Measurements from ENCODE around the gene NPAS4. TPM values are rescaled to one million over a fixed set of nuclear protein-coding genes. Genes with fewer than 3 reads are reported as not detected.
"Not testable (repeated sequence)": the region's sequence is repeated elsewhere in the genome, so short reads cannot be mapped to it uniquely, and the experiment has no call there.

NPAS4 gene
- total and polyA plus RNA-seq, 7 experiments from 2014 or later: 0.53 TPM; not detected in 6

- POLR2A ChIA-PET: interaction anchor here (0.6 to 1.3 kb wide), 3 partner anchors 15 to 25 kb away, joined by 4 read pairs; partner anchors contain the start of gene DPP3
- Histone ChIP-seq H3K36me3 (ENCODE audit: control insufficient read depth in 2 of 3, insufficient read depth in 3 of 3, low read length in 3 of 3) (no peaks in the 10 kb centered on the region), H3K4me1 (ENCODE audit: control insufficient read depth in 2 of 2, insufficient read depth in 2 of 2, low read length in 2 of 2) (peaks cover 0 to 10% of the 10 kb centered on the region in 2 donors), H3K27me3 (ENCODE audit: control insufficient read depth in 2 of 2, insufficient read depth in 2 of 2, low read length in 2 of 2) (no peaks in the 10 kb centered on the region), H3K27ac (ENCODE audit: low read depth, low read length) (no peak overlapping the region), H3K9me3 (ENCODE audit: control insufficient read depth in 2 of 3, low read length in 3 of 3) (no peaks in the 10 kb centered on the region), H3K4me3 (ENCODE audit: low read length) (no peak overlapping the region)
- DNase-seq (no peak), ATAC-seq (no peak)
- Mint-ChIP-seq H3K27me3 (peaks cover 0 to 7% (median 0%) of the 10 kb centered on the region in 5 donors), H3K27ac (peak overlapping the region in 1 of 9 donors; percentile 13), H3K4me1 (peaks cover 6 to 30% (median 18%) of the 10 kb centered on the region in 7 donors), H3K9me3 (peaks cover 0 to 3% (median 0%) of the 10 kb centered on the region in 11 donors), H3K4me3 (peak overlapping the region in 3 of 10 donors; percentile 10 to 35 (median 24)), H3K36me3 (no peaks in the 10 kb centered on the region)
- CTCF ChIA-PET: interaction anchor here (2.7 kb wide), 1 partner anchor 15 kb away, joined by 12 read pairs; the partner anchor contains the start of gene MRPL11
- intact Hi-C loops (cut with micrococcal nuclease): no loop called here
Observed at GRCh38 chr11:66454828-66455227, 34.0 kb downstream of the NPAS4 start.

GRCh38 chr11:66457826-66458225 lies 37.0 kb downstream of the NPAS4 start:
- H3K27ac ChIP-seq (ENCODE audit: low read depth, low read length): no peak overlapping the region
- ChIA-PET CTCF (no interaction called here), POLR2A (interaction anchor here (1.8 kb wide), 1 partner anchor 19 kb away, joined by 5 read pairs; the partner anchor contains the start of gene MRPL11)
- Mint-ChIP-seq H3K4me1 (peaks cover 7 to 35% (median 18%) of the 10 kb centered on the region in 7 donors), H3K27me3 (no peaks in the 10 kb centered on the region), H3K9me3 (peaks cover 0 to 5% (median 0%) of the 10 kb centered on the region in 11 donors), H3K36me3 (peaks cover 0 to 10% (median 0%) of the 10 kb centered on the region in 5 donors), H3K27ac (no peak overlapping the region), H3K4me3 (no peak overlapping the region)
- H3K4me3 ChIP-seq (ENCODE audit: low read length): no peak overlapping the region
- peaks cover 0 to 10% of the 10 kb centered on the region in 2 donors for H3K4me1 ChIP-seq (ENCODE audit: control insufficient read depth in 2 of 2, insufficient read depth in 2 of 2, low read length in 2 of 2)
- intact Hi-C loops (cut with micrococcal nuclease): no loop called here
- no peaks in the 10 kb centered on the region for H3K36me3 ChIP-seq (ENCODE audit: control insufficient read depth in 2 of 3, insufficient read depth in 3 of 3, low read length in 3 of 3)
- no peaks in the 10 kb centered on the region for H3K9me3 ChIP-seq (ENCODE audit: control insufficient read depth in 2 of 3, low read length in 3 of 3)
- ATAC-seq (peak; percentile 51), DNase-seq (no peak)
- no peaks in the 10 kb centered on the region for H3K27me3 ChIP-seq (ENCODE audit: control insufficient read depth in 2 of 2, insufficient read depth in 2 of 2, low read length in 2 of 2)

- Histone ChIP-seq H3K27ac (ENCODE audit: low read depth, low read length) (no peak overlapping the region), H3K27me3 (ENCODE audit: control insufficient read depth in 2 of 2, insufficient read depth in 2 of 2, low read length in 2 of 2) (no peaks in the 10 kb centered on the region), H3K9me3 (ENCODE audit: control insufficient read depth in 2 of 3, low read length in 3 of 3) (no peaks in the 10 kb centered on the region), H3K4me1 (ENCODE audit: control insufficient read depth in 2 of 2, insufficient read depth in 2 of 2, low read length in 2 of 2) (peaks cover 0 to 5% of the 10 kb centered on the region in 2 donors), H3K4me3 (ENCODE audit: low read length) (no peak overlapping the region), H3K36me3 (ENCODE audit: control insufficient read depth in 2 of 3, insufficient read depth in 3 of 3, low read length in 3 of 3) (no peaks in the 10 kb centered on the region)
- peaks cover 6 to 34% (median 12%) of the 10 kb centered on the region in 7 donors for H3K4me1 Mint-ChIP-seq
- H3K36me3 Mint-ChIP-seq: peaks cover 0 to 17% (median 0%) of the 10 kb centered on the region in 5 donors
- peaks cover 0 to 7% (median 0%) of the 10 kb centered on the region in 11 donors for H3K9me3 Mint-ChIP-seq
- POLR2A ChIA-PET: no interaction called here
- CTCF ChIA-PET: interaction anchor here (1.0 to 1.2 kb wide), 2 partner anchors 10 to 52 kb away, joined by 3 read pairs; no protein-coding TSS in a partner anchor
- no peak for ATAC-seq
- no peaks in the 10 kb centered on the region for H3K27me3 Mint-ChIP-seq
- intact Hi-C loops (cut with micrococcal nuclease): no loop called here
- no peak for DNase-seq
- no peak overlapping the region for H3K4me3 Mint-ChIP-seq
- no peak overlapping the region for H3K27ac Mint-ChIP-seq
Observed at GRCh38 chr11:66459138-66459778, 38.4 kb downstream of the NPAS4 start.

GRCh38 chr11:66462010-66462409 lies 41.2 kb downstream of the NPAS4 start:
- no peaks in the 10 kb centered on the region for H3K36me3 ChIP-seq (ENCODE audit: control insufficient read depth in 2 of 3, insufficient read depth in 3 of 3, low read length in 3 of 3)

GRCh38 chr11:66462911-66463310 lies 42.1 kb downstream of the NPAS4 start:
- ATAC-seq: no peak
- Histone ChIP-seq H3K9me3 (ENCODE audit: control insufficient read depth in 2 of 3, low read length in 3 of 3) (no peaks in the 10 kb centered on the region), H3K27me3 (ENCODE audit: control insufficient read depth in 2 of 2, insufficient read depth in 2 of 2, low read length in 2 of 2) (no peaks in the 10 kb centered on the region), H3K4me3 (ENCODE audit: low read length) (no peak overlapping the region), H3K36me3 (ENCODE audit: control insufficient read depth in 2 of 3, insufficient read depth in 3 of 3, low read length in 3 of 3) (no peaks in the 10 kb centered on the region), H3K4me1 (ENCODE audit: control insufficient read depth in 2 of 2, insufficient read depth in 2 of 2, low read length in 2 of 2) (peaks cover 6 to 8% of the 10 kb centered on the region in 2 donors), H3K27ac (ENCODE audit: low read depth, low read length) (no peak overlapping the region)
- DNase-seq: no peak
- ChIA-PET POLR2A (interaction anchor here (0.6 kb wide), 1 partner anchor 18 kb away, joined by 3 read pairs; no protein-coding TSS in a partner anchor), CTCF (no interaction called here)
- H3K4me3 Mint-ChIP-seq: no peak overlapping the region
- H3K9me3 Mint-ChIP-seq: peaks cover 0 to 7% (median 0%) of the 10 kb centered on the region in 11 donors
- peak overlapping the region in 1 of 9 donors; percentile 60 for H3K27ac Mint-ChIP-seq
- peaks cover 5 to 41% (median 19%) of the 10 kb centered on the region in 7 donors for H3K4me1 Mint-ChIP-seq
- intact Hi-C loops (cut with micrococcal nuclease): no loop called here
- no peaks in the 10 kb centered on the region for H3K27me3 Mint-ChIP-seq
- H3K36me3 Mint-ChIP-seq: peaks cover 0 to 17% (median 0%) of the 10 kb centered on the region in 5 donors

More at GRCh38 chr11:66462010-66462409, 41.2 kb downstream of the NPAS4 start:
- no peak overlapping the region for H3K27ac ChIP-seq (ENCODE audit: low read depth, low read length)
- Mint-ChIP-seq H3K27me3 (no peaks in the 10 kb centered on the region), H3K27ac (no peak overlapping the region), H3K36me3 (peaks cover 0 to 17% (median 0%) of the 10 kb centered on the region in 5 donors), H3K4me3 (no peak overlapping the region), H3K9me3 (peaks cover 0 to 7% (median 0%) of the 10 kb centered on the region in 11 donors), H3K4me1 (peaks cover 5 to 37% (median 11%) of the 10 kb centered on the region in 7 donors)
- no peak for DNase-seq
- no peaks in the 10 kb centered on the region for H3K4me1 ChIP-seq (ENCODE audit: control insufficient read depth in 2 of 2, insufficient read depth in 2 of 2, low read length in 2 of 2)
- ATAC-seq: no peak
- CTCF ChIA-PET: interaction anchor here (0.6 kb wide), 1 partner anchor 99 kb away, joined by 3 read pairs; no protein-coding TSS in a partner anchor
- no peak overlapping the region for H3K4me3 ChIP-seq (ENCODE audit: low read length)
- H3K27me3 ChIP-seq (ENCODE audit: control insufficient read depth in 2 of 2, insufficient read depth in 2 of 2, low read length in 2 of 2): no peaks in the 10 kb centered on the region
- no peaks in the 10 kb centered on the region for H3K9me3 ChIP-seq (ENCODE audit: control insufficient read depth in 2 of 3, low read length in 3 of 3)
- intact Hi-C loops (cut with micrococcal nuclease): no loop called here
- POLR2A ChIA-PET: no interaction called here

- CTCF ChIA-PET; H3K9me3 ChIP-seq (ENCODE audit: control insufficient read depth in 2 of 3, low read length in 3 of 3); H3K36me3 ChIP-seq (ENCODE audit: control insufficient read depth in 2 of 3, insufficient read depth in 3 of 3, low read length in 3 of 3); H3K27ac ChIP-seq (ENCODE audit: low read depth, low read length); H3K27me3 Mint-ChIP-seq; ATAC-seq; H3K9me3 Mint-ChIP-seq; H3K27me3 ChIP-seq (ENCODE audit: control insufficient read depth in 2 of 2, insufficient read depth in 2 of 2, low read length in 2 of 2); DNase-seq; H3K4me3 ChIP-seq (ENCODE audit: low read length); H3K4me3 Mint-ChIP-seq; intact Hi-C loops (cut with micrococcal nuclease): not testable (repeated sequence)
- H3K27ac Mint-ChIP-seq: peak overlapping the region in 1 of 9 donors; percentile 48
- peaks cover 8 to 10% of the 10 kb centered on the region in 2 donors for H3K4me1 ChIP-seq (ENCODE audit: control insufficient read depth in 2 of 2, insufficient read depth in 2 of 2, low read length in 2 of 2)
- POLR2A ChIA-PET: interaction anchor here (0.7 to 1.3 kb wide), 2 partner anchors 92 to 785 kb away, joined by 3 to 4 read pairs; partner anchors contain the start of gene SLC29A2
- H3K4me1 Mint-ChIP-seq: peaks cover 5 to 43% (median 25%) of the 10 kb centered on the region in 7 donors
- peaks cover 0 to 17% (median 0%) of the 10 kb centered on the region in 5 donors for H3K36me3 Mint-ChIP-seq
Observed at GRCh38 chr11:66464116-66464515, 43.3 kb downstream of the NPAS4 start.
